ENCODE measurements around the gene PAGE2. TPM values are rescaled to one million over a fixed set of nuclear protein-coding genes. Genes with fewer than 3 reads are reported as not detected.

Gene PAGE2
- total RNA-seq, 3 donors from 2014 or later = not detected

GRCh38 chrX:55120761-55121358 lies 32.0 kb downstream of the PAGE2 start:
- no peaks in the 10 kb centered on the region for H3K9me3 ChIP-seq
- TF ChIP-seq, protein P1, sequence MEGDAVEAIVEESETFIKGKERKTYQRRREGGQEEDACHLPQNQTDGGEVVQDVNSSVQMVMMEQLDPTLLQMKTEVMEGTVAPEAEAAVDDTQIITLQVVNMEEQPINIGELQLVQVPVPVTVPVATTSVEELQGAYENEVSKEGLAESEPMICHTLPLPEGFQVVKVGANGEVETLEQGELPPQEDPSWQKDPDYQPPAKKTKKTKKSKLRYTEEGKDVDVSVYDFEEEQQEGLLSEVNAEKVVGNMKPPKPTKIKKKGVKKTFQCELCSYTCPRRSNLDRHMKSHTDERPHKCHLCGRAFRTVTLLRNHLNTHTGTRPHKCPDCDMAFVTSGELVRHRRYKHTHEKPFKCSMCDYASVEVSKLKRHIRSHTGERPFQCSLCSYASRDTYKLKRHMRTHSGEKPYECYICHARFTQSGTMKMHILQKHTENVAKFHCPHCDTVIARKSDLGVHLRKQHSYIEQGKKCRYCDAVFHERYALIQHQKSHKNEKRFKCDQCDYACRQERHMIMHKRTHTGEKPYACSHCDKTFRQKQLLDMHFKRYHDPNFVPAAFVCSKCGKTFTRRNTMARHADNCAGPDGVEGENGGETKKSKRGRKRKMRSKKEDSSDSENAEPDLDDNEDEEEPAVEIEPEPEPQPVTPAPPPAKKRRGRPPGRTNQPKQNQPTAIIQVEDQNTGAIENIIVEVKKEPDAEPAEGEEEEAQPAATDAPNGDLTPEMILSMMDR (IDR thresholded peaks at IDR 0.05) = no peak
- TF ChIP-seq POLR2A (IDR thresholded peaks at IDR 0.05) = no peak
- TF ChIP-seq POLR2AphosphoS5 (IDR thresholded peaks at IDR 0.05) = no peak
- no peak for DNase-seq (ENCODE audit: low spot score in 2 of 2)
- no peak overlapping the region for H3K27ac ChIP-seq
- H3K36me3 ChIP-seq = no peaks in the 10 kb centered on the region
- no peaks in the 10 kb centered on the region for H3K4me1 ChIP-seq
- intact Hi-C loops (cut with DNase I; ENCODE audit: low total_unique reads) = no loop called here
- H3K4me3 ChIP-seq = no peak overlapping the region
- H3K27me3 ChIP-seq = peaks cover 0 to 49% of the 10 kb centered on the region in 2 donors

DNA sequence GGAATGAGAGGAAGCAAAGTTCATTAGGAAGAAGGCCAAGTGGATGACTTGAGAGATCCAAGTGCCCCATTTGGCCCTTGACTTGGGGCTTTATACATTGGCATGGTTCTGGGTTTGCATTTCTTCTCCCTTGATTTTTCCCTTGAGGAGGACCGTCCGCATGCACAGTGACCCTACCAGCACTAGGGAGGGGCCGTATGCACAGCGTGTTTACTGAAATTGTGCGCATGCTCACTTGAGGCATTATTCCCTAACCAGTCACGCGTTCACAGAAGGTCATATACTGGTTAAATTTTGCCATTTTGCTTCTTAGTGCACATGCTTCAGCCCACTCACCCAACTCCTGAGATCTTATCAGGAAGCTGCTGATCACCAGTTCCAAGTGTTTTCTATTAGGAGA lies 35.1 kb downstream of the PAGE2 start:
- Histone ChIP-seq H3K27me3 (peaks cover 0 to 50% of the 10 kb centered on the region in 2 donors), H3K4me3 (no peak overlapping the region)
- no peak for TF ChIP-seq POLR2A (IDR thresholded peaks at IDR 0.05)
- TF ChIP-seq, protein P1 (IDR thresholded peaks at IDR 0.05) = no peak
- TF ChIP-seq POLR2AphosphoS5 (IDR thresholded peaks at IDR 0.05) = no peak

GRCh38 chrX:55127692-55128091 lies 38.9 kb downstream of the PAGE2 start:
- no peak for DNase-seq (ENCODE audit: low spot score in 2 of 2)
- Histone ChIP-seq H3K36me3 (no peaks in the 10 kb centered on the region), H3K4me3 (no peak overlapping the region), H3K27ac (no peak overlapping the region), H3K4me1 (no peaks in the 10 kb centered on the region), H3K27me3 (peaks cover 0 to 54% of the 10 kb centered on the region in 2 donors), H3K9me3 (no peaks in the 10 kb centered on the region)
- intact Hi-C loops (cut with DNase I; ENCODE audit: low total_unique reads) = no loop called here
- TF ChIP-seq POLR2A (IDR thresholded peaks at IDR 0.05) (no peak), POLR2AphosphoS5 (IDR thresholded peaks at IDR 0.05) (no peak)
- TF ChIP-seq, protein P1 (IDR thresholded peaks at IDR 0.05) = no peak

More for the DNA sequence above, 35.1 kb downstream of the PAGE2 start:
- Histone ChIP-seq H3K4me1 (no peaks in the 10 kb centered on the region), H3K9me3 (no peaks in the 10 kb centered on the region), H3K36me3 (no peaks in the 10 kb centered on the region), H3K27ac (no peak overlapping the region)
- intact Hi-C loops (cut with DNase I; ENCODE audit: low total_unique reads) = no loop called here
- DNase-seq (ENCODE audit: low spot score in 2 of 2) = no peak

- Histone ChIP-seq H3K4me3 (no peak overlapping the region), H3K4me1 (no peaks in the 10 kb centered on the region), H3K27ac (no peak overlapping the region), H3K9me3 (no peaks in the 10 kb centered on the region), H3K36me3 (no peaks in the 10 kb centered on the region), H3K27me3 (peaks cover 0 to 54% of the 10 kb centered on the region in 2 donors)
- no peak for TF ChIP-seq POLR2AphosphoS5 (IDR thresholded peaks at IDR 0.05)
- TF ChIP-seq, protein P1 (IDR thresholded peaks at IDR 0.05) = no peak
- no peak for TF ChIP-seq POLR2A (IDR thresholded peaks at IDR 0.05)
- no peak for DNase-seq (ENCODE audit: low spot score in 2 of 2)
- intact Hi-C loops (cut with DNase I; ENCODE audit: low total_unique reads) = no loop called here
Measured at GRCh38 chrX:55129361-55129760, 40.5 kb downstream of the PAGE2 start.

GRCh38 chrX:55130481-55130880 lies 41.7 kb downstream of the PAGE2 start:
- no peaks in the 10 kb centered on the region for H3K36me3 ChIP-seq
- H3K27me3 ChIP-seq = peaks cover 0 to 62% of the 10 kb centered on the region in 2 donors
- intact Hi-C loops (cut with DNase I; ENCODE audit: low total_unique reads) = no loop called here
- TF ChIP-seq POLR2A (IDR thresholded peaks at IDR 0.05) (no peak), POLR2AphosphoS5 (IDR thresholded peaks at IDR 0.05) (no peak)
- TF ChIP-seq, protein P1 (IDR thresholded peaks at IDR 0.05) = no peak
- no peaks in the 10 kb centered on the region for H3K9me3 ChIP-seq
- no peak overlapping the region for H3K4me3 ChIP-seq
- H3K4me1 ChIP-seq = no peaks in the 10 kb centered on the region
- no peak for DNase-seq (ENCODE audit: low spot score in 2 of 2)
- no peak overlapping the region for H3K27ac ChIP-seq
